Neural cell (in vitro differentiated cells): ENCODE data around the gene ARHGEF16.
A peak's percentile ranks its signal among the peaks of the same experiment; 100 is the strongest.

ENCODE experiments used
- CTCF ChIP-seq: fragments of 450-650 bp; IDR thresholded peaks from 2 replicates; pipeline ENCODE4 v1.5.1; 2014; ENCODE audit warnings: antibody characterized with exemption, mild to moderate bottlenecking, moderate library complexity; ENCODE audit not compliant: poor library complexity, severe bottlenecking
- EZH2 ChIP-seq: fragments of 200-600, 300-800 bp; shearing (Covaris generic), sonication (generic); IDR thresholded peaks from 2 replicates; pipeline ENCODE4 v1.6.1; 2014; ENCODE audit warnings: antibody characterized with exemption, low read length, borderline replicate concordance, mild to moderate bottlenecking; ENCODE audit not compliant: insufficient read depth, poor library complexity, severe bottlenecking
- POLR2AphosphoS5 ChIP-seq: IDR thresholded peaks from 2 replicates; pipeline ENCODE4 v1.6.1; 2012
- RAD21 ChIP-seq: fragments of 450-650 bp; conservative IDR thresholded peaks from 2 replicates; pipeline ENCODE4 v1.6.1; 2014; ENCODE audit warnings: antibody characterized with exemption, mild to moderate bottlenecking, moderate library complexity
- REST ChIP-seq: IDR thresholded peaks from 2 replicates; pipeline ENCODE4 v1.6.1; 2012; ENCODE audit warnings: borderline replicate concordance
- TAF1 ChIP-seq: IDR thresholded peaks from 2 replicates; pipeline ENCODE4 v1.6.1; 2012; ENCODE audit warnings: low read depth

- TF ChIP-seq CTCF (peak; percentile 35), POLR2AphosphoS5 (no peak), EZH2 (no peak), REST (no peak), TAF1 (no peak), RAD21 (no peak)
Measured at GRCh38 chr1:3417082-3417739, 37.3 kb upstream of the ARHGEF16 start.
